ENCODE measurements around the gene SLC38A3.

Gene SLC38A3

GRCh38 chr3:50169232-50169832 lies 35.7 kb upstream of the SLC38A3 start:
- no peak for DNase-seq (ENCODE audit: low read depth)

GRCh38 chr3:50169858-50170257 lies 35.2 kb upstream of the SLC38A3 start:
- DNase-seq (ENCODE audit: low read depth): no peak

GRCh38 chr3:50170689-50171088 lies 34.4 kb upstream of the SLC38A3 start:
- peak; percentile 43 for DNase-seq (ENCODE audit: low read depth)

- DNase-seq (ENCODE audit: low read depth): no peak
Observed at GRCh38 chr3:50171540-50172301, 33.4 kb upstream of the SLC38A3 start.

- no peak for DNase-seq (ENCODE audit: low read depth)
Observed at GRCh38 chr3:50172626-50173220, 32.3 kb upstream of the SLC38A3 start.

GRCh38 chr3:50173685-50174516 lies 31.2 kb upstream of the SLC38A3 start:
- DNase-seq (ENCODE audit: low read depth): no peak

GRCh38 chr3:50174517-50174895 lies 30.6 kb upstream of the SLC38A3 start:
- DNase-seq (ENCODE audit: low read depth): no peak

- no peak for DNase-seq (ENCODE audit: low read depth)
Observed at GRCh38 chr3:50174947-50175524, 30.0 kb upstream of the SLC38A3 start.

GRCh38 chr3:50177346-50177745 lies 27.7 kb upstream of the SLC38A3 start:
- DNase-seq (ENCODE audit: low read depth): no peak

- no peak for DNase-seq (ENCODE audit: low read depth)
Observed at GRCh38 chr3:50179710-50180109, 25.4 kb upstream of the SLC38A3 start.

- DNase-seq (ENCODE audit: low read depth): no peak
Observed at GRCh38 chr3:50181985-50182384, 23.1 kb upstream of the SLC38A3 start.

- no peak for DNase-seq (ENCODE audit: low read depth)
Observed at GRCh38 chr3:50182533-50183099, 22.5 kb upstream of the SLC38A3 start.

- DNase-seq (ENCODE audit: low read depth): no peak
Observed at GRCh38 chr3:50183755-50184154, 21.3 kb upstream of the SLC38A3 start.

GRCh38 chr3:50184242-50184978 lies 20.7 kb upstream of the SLC38A3 start:
- DNase-seq (ENCODE audit: low read depth): no peak

GRCh38 chr3:50185230-50185629 lies 19.8 kb upstream of the SLC38A3 start:
- DNase-seq (ENCODE audit: low read depth): no peak

- DNase-seq (ENCODE audit: low read depth): no peak
Observed at GRCh38 chr3:50186096-50186495, 19.0 kb upstream of the SLC38A3 start.

- DNase-seq (ENCODE audit: low read depth): no peak
Observed at GRCh38 chr3:50187750-50188149, 17.3 kb upstream of the SLC38A3 start.

- peak; percentile 40 for DNase-seq (ENCODE audit: low read depth)
Observed at GRCh38 chr3:50189274-50189673, 15.8 kb upstream of the SLC38A3 start.

- no peak for DNase-seq (ENCODE audit: low read depth)
Observed at GRCh38 chr3:50189989-50190388, 15.1 kb upstream of the SLC38A3 start.

- no peak for DNase-seq (ENCODE audit: low read depth)
Observed at GRCh38 chr3:50190936-50191660, 14.0 kb upstream of the SLC38A3 start, which contains the start of gene GNAT1. GNAT1 (plus strand) TSS chr3:50191610; CDS start chr3:50191726, 116 bp downstream.

All from HS-5 (cell line).